Activated T-cell treated with anti-CD3 and anti-CD28 coated beads for 48 hours (primary cell): Measurements from ENCODE around the gene THADA.

ENCODE experiments used
- DNase-seq: peaks from one replicate; pipeline ENCODE4 v3.0.0-alpha.2; 2020; ENCODE audit warnings: low read depth

The THADA gene

DNA sequence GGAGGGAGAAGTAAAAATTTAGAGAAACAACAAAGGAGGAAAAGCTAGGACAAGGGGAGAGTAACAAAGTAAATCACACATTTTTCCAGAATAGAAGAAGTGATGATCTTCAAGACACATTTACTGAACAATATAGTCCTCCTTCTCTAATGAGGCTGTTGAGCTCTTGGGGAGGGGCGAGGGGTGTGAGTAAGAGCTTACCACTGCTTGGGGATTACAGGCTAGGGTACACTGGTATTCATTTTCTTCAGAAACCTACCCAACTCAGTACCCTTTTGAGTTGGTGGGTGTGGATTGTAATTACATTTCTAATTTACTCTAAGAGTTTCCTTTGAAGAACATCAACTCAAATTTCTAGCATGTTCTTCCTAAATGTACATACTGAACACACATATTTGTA lies 211.7 kb downstream of the THADA start:
- DNase-seq, result no peak

DNA sequence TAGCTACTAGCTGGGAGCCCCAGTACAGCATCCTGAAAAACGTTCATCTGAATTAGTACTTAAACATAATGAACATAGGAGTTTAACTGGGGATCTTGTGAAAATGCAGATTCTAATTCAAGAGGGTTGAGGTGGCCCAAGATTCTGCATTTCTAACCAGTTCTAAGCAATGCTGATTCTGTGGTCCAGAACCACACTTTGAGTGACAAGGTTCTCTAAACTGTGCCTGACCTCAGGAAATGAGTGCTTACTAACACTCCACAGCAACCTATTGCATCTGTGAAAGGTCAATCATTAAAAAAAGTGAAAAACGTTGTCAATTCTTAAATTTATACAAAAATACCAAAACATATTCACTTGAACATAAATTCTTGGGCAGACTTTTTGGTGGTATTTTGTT lies 212.3 kb downstream of the THADA start:
- no peak for DNase-seq

DNA sequence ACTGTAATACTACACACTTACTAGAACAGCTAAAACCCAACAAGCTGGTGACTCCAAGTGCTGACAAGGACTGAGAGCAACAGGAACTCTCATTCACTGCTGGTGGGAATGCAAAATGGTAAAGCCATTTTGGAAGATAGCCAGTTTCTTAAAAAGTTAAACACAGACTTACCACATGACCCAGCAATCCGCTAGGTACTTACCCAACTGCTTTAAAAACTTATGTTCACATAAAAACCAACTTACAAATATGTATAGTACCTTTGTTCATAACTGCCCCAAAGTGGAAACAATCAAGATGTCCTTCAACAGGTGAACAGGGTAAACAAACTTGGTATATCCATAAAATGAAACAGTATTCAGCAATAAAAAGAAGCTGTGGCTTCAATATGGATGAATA lies 216.3 kb downstream of the THADA start:
- no peak for DNase-seq

DNA sequence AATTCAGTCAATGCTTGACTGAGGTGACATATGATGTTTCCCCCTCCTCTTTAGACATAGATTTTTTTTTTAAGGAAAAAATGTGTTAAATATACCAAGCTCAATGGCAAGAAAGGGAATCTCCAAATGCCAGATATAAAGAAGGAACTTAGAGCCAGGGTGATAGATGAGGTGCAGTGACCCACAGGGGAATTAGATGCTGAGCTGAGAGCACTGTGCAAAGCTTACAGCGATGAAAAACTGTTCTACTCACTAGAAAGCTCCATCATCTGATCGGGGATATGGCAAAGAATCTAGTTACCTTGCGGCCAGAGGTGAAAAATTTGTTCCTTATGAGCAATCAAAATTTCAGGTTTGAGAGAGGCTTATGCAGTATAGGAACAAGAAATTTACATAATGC lies 218.5 kb downstream of the THADA start:
- no peak for DNase-seq

DNA sequence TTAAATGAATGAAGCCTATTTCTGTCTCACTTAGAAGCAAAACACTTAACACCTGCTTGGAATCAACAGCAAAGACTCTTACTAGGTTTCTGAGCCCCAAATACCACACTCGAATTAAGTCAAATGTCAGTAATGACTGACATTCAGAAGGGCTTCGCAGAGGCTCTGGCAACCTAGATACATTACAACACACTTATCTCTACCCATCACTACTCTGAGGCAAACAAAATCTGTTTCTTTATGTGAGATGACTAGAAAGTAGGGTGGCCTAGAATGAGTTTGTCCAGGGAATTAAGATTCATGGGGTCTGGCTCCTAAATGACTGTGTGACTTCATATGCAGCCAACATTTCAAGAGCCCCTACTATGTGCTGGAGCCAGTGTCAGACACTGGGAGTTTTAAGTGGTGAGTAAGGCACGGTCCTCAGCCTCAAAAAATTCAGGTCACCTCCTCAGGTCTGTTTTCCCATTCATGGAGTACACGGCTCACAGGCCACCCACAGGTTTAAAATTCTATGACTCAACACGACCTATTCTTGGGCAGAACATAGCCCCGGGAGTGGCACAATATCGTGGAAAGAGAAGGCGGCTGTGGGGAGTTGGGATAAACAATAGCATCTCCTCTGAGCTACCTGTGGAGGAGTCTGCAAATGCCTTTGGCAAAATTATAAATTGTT lies 219.2 kb downstream of the THADA start:
- DNase-seq, result no peak

DNA sequence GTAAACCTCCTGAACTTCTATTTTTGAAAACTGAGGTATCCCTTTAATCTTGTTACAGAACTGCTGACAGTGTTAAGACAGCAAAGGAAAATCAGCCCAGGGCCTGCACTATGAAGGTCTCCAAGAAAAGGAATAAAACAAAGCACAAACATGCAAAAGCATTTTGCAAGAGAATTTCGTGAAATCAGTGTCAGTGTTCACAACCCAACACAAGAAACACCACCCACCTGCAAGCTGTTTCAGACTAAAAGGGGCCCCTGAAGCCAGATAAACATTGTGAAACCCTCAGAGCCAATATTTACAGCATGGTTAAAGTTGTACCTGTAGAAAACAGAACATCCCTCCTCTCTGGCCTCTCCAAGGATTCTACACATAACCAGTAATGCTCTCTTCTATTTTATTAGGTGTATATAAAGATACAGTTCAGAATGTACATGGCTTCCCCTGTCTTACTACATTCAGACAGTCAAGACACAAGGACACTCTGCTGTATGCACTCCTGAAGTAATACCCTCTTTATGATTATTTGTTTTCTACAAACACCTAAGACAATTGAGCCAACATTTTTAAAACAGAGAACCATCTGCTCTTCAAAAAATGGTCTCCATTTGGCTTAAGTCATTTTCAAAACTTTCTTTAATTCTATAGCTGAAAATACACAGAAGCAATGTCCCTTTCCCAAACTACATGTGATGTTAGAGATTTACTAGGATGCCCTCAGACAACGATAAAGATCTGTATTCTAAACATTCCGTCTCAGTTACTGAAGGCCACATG lies 219.9 kb downstream of the THADA start:
- no peak for DNase-seq

DNA sequence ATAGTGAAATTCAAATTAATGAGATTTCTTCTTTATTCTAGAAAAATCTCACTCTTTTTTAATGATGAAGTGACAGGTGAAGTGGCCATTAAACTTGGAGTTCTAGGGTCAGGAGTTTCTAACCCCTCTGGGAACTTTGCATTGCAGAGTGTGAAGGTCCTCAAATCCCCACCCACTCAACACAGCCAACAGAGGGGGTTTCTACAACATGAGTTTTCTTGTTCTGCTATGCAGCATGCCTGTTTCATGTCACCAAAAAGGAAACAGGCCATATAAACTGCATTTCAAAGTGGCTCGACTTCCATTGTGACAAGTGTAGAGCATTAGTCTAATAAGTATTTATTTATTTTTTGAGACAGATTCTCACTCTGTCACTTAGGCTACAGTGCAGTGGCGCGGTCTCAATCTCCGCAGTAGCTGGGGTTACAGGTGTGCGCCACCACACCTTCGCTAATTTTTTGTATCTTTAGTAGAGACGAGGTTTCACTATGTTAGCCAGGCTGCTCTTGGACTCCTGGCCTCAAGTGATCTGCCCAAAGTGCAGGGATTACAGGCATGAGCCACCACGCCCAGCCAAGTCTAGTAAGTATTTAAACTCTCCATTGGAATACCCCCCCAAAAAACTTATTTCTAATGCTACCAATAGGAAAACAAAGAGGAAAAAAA lies 223.3 kb downstream of the THADA start:
- no peak for DNase-seq

DNA sequence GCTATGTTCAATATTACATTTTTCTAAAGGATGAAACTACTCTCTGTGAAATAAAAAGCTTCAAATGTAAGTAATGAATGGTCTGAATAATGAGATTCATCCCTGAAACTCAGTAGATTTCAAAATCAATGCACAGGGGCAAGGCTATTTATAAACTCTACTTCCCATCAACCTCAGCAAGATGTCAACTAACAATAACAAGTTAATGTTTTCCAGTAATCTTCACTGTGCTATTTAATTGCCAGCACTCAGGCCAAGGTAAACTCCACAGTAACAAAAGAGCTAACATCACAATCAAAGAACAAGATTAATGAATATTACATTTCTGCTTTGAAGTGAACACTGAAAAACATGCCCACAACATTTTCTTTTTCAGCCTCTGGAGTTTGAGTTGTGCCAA lies 225.1 kb downstream of the THADA start:
- DNase-seq, result no peak

DNA sequence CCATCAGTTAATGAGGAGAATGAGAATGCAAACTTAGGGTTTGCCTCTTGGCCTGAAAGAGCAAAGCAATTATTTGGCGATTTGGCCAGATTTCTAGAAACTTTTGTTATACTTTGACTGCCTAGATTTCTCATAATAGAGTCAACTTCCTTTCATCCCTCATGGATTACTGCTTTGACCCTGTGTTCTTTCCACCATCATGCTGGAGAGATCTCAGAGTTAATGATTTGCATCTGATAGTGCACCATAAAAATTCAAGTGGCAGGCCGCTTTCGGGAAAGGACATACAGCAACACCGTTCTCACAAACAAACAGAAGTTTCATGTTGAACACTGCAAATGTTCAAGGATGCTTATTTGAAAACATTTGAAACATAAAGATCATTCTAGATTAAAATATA lies 225.7 kb downstream of the THADA start:
- no peak for DNase-seq

DNA sequence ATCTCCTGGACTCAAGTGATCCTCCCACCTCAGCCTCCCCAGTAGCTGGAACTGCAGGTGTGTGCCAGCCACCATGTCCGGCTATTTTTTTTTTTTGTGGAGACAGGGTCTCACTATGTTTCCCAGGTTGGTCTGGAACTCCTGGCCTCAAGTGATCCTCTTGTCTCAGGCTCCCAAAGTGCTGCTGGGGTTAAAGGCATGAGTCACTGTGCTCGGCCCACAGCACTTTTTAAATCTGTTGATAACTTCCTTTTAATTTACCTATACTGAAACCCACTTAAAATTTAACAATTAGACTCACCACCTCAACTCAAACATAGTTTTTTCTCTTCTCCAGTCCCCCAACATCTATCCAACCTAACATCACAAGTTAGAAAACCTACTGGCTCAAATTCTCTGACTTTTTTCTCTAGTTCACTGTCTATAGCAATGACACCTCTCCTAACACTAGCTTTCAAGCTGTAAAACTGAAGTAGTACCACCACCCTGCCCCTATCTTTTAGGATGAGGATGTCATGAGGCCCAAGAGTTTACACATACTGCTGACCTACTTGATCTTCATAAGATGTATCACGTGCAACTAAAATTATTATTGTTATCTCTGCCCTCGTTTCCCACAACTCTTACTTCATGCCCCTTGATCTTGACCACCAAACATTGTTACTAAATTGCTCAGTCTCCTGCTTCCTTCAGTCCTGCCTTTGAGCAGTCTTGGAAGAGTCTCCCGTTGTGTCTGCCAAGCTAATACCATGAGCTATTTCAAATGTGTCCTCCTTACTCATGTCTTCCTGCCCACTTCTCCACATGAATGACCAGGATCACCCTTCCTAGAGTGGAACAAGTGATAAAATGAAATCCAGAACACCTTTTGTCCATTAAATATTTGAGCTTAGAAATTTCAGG lies 227.1 kb downstream of the THADA start:
- no peak for DNase-seq

DNA sequence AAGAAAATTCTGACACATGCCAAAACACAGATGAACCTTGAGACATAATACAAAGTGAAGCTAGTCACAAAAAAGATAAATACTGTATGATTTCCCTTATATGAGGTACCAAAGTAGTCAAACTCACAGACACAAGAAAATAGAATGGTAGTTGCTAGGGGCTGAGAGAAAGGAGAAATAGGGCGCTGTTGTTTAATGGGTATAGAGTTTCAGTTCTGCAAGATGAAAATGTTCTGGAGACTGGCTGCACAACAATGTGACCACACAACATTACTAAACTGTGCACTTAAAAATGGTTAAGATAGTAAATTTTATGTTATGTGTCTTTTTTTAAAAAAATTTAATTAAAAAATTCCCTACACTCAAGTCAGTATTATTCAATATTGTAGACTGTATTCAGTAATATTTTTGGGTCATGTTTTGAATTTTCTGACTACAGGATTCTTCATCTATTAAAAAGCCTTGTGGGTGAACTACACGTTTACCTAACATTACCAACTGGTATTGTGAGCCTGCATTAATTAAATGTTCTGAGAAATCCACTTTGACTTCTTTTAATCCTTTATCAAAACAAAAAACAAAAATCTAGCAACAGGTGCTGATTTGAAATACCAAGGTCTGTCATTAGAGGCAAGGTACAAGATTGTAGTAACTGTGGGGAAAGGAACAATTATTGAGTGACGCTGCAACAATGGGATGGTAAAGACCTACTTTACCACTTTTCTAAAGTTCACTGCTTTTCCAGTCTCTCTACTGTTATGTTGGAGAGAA lies 228.6 kb downstream of the THADA start:
- DNase-seq, result no peak

DNA sequence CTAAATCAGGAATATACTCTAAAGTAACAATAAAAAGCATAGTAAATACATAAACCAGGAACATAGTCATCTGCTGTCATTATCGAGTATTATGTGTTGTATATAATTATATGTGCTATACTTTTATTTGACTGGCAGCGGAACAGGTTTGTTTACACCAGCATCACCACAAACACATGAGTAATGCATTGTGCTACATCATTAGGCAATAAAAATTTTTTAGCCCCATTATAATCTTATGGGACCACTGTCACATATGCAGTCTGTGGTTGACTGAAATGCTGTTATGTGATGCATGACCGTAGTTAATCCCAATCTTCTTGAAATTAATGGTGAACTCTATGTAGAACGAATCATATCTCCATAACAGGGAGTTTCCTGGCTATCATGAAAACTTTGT lies 232.7 kb downstream of the THADA start:
- DNase-seq, result no peak

DNA sequence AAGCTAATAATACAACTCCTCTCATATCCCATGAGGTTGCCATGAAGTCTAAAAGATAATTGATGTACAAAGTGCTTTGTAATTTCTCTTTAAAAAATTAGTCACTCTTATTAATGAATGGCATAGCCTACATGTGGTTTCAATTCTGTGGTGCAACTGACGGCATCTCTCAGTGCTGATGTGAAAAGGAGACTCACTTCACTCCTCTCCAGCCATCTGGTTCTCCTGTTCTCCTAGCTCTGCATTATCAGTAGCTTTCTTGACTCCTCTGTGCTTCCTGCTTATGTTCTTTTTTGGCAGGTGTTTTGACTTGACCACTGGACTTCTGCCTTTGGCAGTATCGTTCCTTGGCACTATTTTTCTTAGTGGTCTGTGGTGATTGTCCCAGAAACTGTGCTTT lies 234.6 kb downstream of the THADA start:
- no peak for DNase-seq

DNA sequence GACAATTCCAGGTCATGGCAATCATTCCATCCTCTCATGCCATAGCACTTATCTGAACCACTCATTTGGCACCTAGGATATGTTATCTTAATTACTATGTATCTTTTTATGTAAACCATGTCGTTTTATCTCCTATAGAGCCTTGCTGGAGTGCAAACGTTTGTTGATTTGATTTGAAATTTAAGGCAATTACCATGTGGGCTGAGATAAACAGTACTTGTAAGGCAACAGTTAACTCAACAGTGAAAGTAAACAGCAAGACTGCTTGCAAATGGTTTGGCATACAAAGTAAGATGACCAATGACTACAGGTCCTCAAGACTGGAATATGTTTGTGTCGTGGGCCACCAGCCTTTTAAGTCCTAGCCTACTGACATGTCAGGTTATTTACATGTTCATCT lies 235.7 kb downstream of the THADA start:
- no peak for DNase-seq

DNA sequence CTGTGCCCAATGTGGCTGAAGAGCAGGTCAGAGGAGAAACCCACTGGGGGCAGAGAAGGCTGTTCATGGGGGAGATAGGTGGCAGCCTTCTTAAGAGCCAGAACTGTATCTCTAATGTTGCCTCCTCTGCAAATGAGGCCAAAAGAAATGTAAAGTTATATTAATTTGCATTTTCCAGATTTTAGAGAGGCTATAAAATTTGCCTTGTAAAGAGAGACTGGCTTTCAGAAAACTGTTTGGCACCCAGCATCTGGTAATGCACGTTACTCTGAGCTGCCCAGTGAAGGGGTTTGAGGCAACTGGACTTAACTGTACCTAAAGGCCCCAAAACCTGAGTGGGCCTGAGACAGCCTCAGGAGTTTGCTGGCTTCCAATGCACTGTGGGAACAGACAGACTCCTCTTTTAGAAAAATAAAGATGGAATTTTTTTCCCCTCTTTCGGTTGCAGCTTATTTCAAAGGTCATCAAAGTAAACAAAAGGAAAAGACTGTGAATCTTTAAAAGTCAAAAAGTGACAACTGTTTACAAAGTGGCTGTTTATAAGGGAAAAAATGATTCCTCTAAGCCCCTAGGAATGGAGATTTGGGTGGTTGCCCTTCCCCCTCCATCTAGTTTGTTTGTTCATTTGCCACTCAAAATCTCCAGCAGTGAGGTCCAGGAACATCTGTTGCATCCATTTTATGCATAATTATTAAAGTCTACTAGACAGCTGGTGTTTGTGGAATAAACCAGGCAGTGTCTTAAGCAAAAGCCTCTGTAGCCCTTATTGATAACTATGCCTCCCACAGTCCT lies 237.2 kb downstream of the THADA start:
- no peak for DNase-seq

DNA sequence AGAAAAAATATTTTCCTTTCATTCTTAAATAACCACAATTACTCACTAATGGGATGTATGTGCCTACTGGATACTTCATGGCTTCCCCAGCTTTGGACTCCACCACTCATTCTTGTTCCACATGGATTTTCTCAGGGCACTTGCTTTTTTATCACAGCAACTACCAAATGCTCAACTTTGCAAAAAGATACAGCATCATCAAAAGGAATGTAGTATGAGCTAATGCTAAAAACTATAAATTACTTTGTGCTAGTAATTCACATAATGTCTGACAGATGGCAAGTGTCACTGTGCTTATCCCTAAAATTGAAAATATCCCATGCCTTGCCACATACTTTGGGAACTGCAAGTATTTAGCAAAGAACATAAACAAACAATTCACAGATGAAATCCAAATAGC lies 239.1 kb downstream of the THADA start:
- DNase-seq, result no peak

DNA sequence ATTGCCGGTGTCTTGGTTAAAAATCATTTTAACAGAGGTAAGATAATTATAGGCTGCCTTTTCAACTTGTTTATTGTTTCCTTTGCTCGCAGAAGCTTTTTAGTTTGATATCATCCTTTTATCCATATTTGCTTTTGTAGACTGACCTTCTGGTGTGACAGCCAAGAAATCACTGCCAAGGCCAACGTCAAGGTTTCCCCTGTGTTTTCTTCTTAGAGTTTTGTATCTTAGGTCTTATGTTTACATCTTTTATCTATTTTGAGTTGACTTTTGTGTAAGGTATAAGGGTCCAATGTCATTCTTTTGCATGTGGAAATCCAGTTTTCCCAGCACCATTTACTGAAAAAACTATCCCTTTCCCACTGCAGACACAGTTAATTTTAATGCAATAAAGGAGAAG lies 240.4 kb downstream of the THADA start:
- no peak for DNase-seq

DNA sequence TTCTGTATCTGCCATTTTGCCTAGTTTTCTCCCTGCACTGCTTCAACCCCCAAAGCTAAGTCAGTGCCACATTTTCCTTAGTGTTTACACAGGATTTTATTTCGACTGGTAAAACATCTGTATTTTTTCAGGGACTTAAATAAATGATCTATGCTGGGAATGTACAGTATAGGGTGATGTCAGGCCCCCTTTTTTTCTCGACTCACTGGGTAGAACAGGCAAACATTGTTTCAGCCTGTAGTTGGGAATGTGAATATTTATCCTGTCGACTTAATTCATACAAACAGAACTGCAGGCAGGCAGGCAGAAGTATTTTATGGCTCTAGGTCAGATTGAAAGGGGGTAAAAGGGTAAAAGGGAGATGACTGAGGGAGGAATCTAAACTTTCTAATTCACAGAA lies 245.9 kb downstream of the THADA start:
- no peak for DNase-seq

DNA sequence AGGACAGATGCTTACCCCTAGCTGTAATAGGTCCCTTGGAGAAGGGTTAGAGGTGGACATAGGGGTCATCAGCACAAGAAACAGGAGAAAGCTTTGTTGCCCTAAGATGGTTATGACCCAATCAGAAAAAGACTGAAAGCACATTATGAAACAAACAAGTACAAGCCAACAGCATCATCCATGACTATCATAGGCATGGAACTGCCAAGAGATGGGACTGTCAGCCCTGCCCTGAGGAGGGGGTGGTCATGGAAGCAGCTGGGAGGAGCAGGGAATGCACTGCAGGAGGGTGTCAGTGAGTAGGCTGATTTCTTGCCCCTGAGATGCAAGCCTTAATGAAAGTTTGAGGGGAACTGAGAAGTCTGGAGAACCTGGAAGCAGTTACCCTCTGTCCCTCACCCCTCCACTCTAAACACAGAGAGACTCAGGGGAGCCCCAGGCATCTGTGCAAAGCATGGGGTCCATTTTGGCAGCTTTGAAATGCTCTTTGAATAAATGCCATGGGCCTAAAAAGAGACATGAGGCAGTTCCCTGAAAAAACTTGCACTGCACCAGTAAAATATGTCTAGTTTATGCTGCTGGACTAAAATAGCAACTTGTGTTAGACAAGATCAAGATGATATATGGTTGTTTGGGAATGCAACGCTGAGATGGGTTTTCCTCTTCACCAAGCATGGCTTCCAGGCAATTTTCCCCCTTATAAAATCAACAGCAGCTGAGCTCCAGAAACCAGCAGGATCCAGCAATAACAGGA lies 246.8 kb downstream of the THADA start:
- no peak for DNase-seq

DNA sequence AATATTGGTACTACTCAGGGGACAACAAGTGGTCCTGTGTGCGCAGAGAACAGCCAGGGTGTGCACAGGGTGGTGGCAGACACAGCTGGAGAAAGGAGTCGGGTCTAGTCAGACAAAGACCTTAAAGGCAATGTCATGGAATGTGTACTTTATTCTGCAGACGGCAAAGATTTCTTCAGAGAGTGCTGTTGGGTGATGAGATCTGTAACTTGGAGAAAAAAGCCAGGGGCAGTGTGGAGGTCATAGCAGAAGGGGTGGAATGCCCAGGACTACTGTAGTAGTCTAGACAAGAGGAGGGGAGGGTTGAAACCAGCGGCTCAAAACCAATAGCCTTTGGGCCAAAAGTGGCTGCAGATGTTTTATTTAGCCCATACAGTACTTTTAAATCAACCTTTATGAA lies 248.1 kb downstream of the THADA start:
- DNase-seq, result no peak
